Ascending aorta (tissue), 2 donors: Measurements from ENCODE around the gene ATP11A. TPM values are rescaled to one million over a fixed set of nuclear protein-coding genes. Genes with fewer than 3 reads are reported as not detected.

Experiments
- DNase-seq, 2 donors: peaks; one replicate each; pipeline ENCODE4 v3.0.0-alpha.2; 2019; ENCODE audit warnings: low spot score in 2 of 2
- H3K27ac ChIP-seq, 2 donors: fragments of 200-600 bp; sonication (generic); one replicate each; pipeline ENCODE4 v1.5.1; 2016 to 2017; ENCODE audit warnings: mild to moderate bottlenecking in 1 of 2
- H3K27me3 ChIP-seq: fragments of 200-600 bp; sonication (generic); one replicate; pipeline ENCODE4 v1.5.1; 2017
- H3K36me3 ChIP-seq, 2 donors: fragments of 200-600 bp; sonication (generic); one replicate each; pipeline ENCODE4 v1.5.1; 2016
- H3K4me1 ChIP-seq, 2 donors: fragments of 200-600 bp; sonication (generic); one replicate each; pipeline ENCODE4 v1.5.1; 2016 to 2017; ENCODE audit warnings: mild to moderate bottlenecking in 1 of 2
- H3K4me3 ChIP-seq, 2 donors: fragments of 200-600 bp; sonication (generic); one replicate each; pipeline ENCODE4 v1.5.1; 2016 to 2017; ENCODE audit warnings: mild to moderate bottlenecking in 1 of 2
- H3K9me3 ChIP-seq, 2 donors: fragments of 200-600 bp; sonication (generic); one replicate each; pipeline ENCODE4 v1.5.1; 2016
- intact Hi-C: fragments of 100-400 bp; cut with DNase I; formaldehyde crosslinking; loops from one replicate; pipeline ENCODE4 v1.15.1; 2023
- total RNA-seq: library from RNA; depleted of rRNA; stranded (reverse); fragments of >200 nt; gene quantifications from one replicate; pipeline ENCODE4 v1.1.0, GENCODE V29; 2016
- TF ChIP-seq, protein P1 (sequence below), 3 experiments: fragments of 200-600 bp in 2 of 3; fragments of 450-650 bp in 1 of 3; sonication (generic) in 2 of 3; IDR thresholded peaks; one replicate each; pipeline ENCODE4 v1.5.1; 2016 to 2019; ENCODE audit warnings: antibody characterized with exemption in 3 of 3, mild to moderate bottlenecking in 1 of 3, moderate library complexity in 1 of 3

Gene ATP11A
- total RNA-seq, 1 donor from 2014 or later, result 50.1 TPM

DNA sequence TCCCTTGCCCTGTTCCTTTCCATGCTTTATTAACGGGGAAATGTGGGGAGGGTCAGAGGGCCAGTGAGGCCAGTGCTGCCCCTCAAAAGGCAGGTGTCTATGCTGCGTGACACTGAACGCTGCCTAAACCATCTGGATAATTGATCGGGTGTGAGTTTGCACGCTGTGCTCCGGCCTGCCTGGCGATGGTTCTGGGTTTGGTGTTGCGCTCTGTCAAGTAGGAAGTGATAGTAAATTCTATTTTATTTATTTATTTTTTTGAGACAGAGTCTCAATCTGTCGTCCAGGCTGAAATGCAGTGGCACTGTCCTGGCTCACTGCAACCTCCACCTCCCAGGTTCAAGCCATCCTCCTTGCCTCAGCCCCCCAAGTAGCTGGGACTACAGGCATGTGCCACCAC lies 86.5 kb downstream of the ATP11A start:
- TF ChIP-seq, protein P1, sequence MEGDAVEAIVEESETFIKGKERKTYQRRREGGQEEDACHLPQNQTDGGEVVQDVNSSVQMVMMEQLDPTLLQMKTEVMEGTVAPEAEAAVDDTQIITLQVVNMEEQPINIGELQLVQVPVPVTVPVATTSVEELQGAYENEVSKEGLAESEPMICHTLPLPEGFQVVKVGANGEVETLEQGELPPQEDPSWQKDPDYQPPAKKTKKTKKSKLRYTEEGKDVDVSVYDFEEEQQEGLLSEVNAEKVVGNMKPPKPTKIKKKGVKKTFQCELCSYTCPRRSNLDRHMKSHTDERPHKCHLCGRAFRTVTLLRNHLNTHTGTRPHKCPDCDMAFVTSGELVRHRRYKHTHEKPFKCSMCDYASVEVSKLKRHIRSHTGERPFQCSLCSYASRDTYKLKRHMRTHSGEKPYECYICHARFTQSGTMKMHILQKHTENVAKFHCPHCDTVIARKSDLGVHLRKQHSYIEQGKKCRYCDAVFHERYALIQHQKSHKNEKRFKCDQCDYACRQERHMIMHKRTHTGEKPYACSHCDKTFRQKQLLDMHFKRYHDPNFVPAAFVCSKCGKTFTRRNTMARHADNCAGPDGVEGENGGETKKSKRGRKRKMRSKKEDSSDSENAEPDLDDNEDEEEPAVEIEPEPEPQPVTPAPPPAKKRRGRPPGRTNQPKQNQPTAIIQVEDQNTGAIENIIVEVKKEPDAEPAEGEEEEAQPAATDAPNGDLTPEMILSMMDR (IDR thresholded peaks at IDR 0.05), result no peak
- intact Hi-C loops, result no loop called here
- Histone ChIP-seq H3K4me1 (no peaks in the 10 kb centered on the region), H3K27ac (no peak overlapping the region), H3K27me3 (no peaks in the 10 kb centered on the region), H3K36me3 (no peaks in the 10 kb centered on the region), H3K4me3 (no peak overlapping the region), H3K9me3 (no peaks in the 10 kb centered on the region)
- DNase-seq, result peak in 1 of 2 donors; percentile 44

DNA sequence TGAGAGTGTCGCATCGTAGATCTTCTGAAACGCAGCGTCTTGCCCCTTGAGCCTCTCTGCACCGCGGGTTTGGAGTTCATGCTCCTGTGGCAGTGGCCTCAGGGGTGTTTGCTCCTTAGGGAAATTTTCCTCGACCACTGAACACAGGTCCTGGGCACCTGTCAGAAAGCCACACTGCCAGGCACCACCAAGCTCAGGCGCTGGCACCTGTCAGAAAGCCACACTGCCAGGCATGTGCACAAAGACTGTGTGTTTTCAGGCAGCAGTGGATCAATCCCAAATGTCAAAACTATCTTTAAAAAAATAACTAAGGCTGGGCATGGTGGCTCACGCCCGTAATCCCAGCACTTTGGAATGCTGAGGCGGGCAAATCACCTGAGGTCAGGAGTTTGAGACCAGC lies 87.1 kb downstream of the ATP11A start:
- intact Hi-C loops, result no loop called here
- no peak overlapping the region for H3K27ac ChIP-seq
- TF ChIP-seq, protein P1 (IDR thresholded peaks at IDR 0.05), result no peak
- no peaks in the 10 kb centered on the region for H3K36me3 ChIP-seq
- no peak overlapping the region for H3K4me3 ChIP-seq
- no peaks in the 10 kb centered on the region for H3K27me3 ChIP-seq
- no peaks in the 10 kb centered on the region for H3K9me3 ChIP-seq
- no peaks in the 10 kb centered on the region for H3K4me1 ChIP-seq
- peak in 1 of 2 donors; percentile 59 for DNase-seq

DNA sequence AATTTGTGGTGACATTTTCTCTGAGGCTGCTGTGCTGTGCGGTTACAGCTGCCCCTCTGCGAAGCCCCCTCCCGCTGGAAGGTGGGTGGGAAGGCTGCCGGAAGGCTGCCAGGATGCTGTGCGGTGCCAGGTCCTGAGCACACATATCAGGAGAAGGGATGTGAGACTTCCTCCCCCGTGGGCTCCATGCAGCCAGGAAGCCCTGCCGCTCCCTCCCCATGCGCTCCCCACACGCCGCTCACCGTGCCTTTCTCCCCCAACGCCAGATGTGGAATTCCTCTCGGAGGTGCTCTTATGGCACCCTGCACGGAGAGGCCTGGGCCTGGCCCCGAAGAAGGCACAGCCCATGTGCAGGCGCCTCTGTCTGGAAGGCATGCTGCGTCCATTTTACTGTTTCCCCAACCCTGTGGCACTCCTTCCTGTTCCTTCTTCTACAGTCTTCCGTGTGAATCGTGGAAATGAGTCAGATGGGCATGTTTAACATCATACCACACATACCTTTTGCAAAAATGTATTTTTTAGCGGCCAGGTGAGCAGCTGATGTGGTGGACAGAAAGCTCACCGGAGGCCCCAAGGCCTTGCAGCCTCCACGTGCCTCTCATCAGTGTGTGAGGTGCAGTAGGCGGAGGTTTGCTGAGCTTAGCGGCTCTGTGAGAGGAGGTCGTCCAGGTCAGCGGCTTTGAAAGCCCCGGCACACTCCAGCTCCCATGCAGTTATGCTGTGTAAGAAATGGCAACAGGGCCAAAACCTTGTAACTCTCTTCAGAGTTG lies 88.0 kb downstream of the ATP11A start:
- Histone ChIP-seq H3K4me3 (no peak overlapping the region), H3K9me3 (no peaks in the 10 kb centered on the region), H3K27me3 (no peaks in the 10 kb centered on the region), H3K36me3 (no peaks in the 10 kb centered on the region), H3K27ac (no peak overlapping the region), H3K4me1 (no peaks in the 10 kb centered on the region)
- TF ChIP-seq, protein P1 (IDR thresholded peaks at IDR 0.05), result no peak
- DNase-seq, result peak in 1 of 2 donors; percentile 33
- intact Hi-C loops, result no loop called here

GRCh38 chr13:112779856-112780604 lies 90.2 kb downstream of the ATP11A start:
- Histone ChIP-seq H3K27me3 (no peaks in the 10 kb centered on the region), H3K4me3 (no peak overlapping the region), H3K36me3 (peaks cover 0 to 2% of the 10 kb centered on the region in 2 donors), H3K4me1 (no peaks in the 10 kb centered on the region), H3K9me3 (no peaks in the 10 kb centered on the region), H3K27ac (no peak overlapping the region)
- intact Hi-C loops, result no loop called here
- TF ChIP-seq, protein P1 (IDR thresholded peaks at IDR 0.05), result no peak
- DNase-seq, result no peak

- no peak overlapping the region for H3K27ac ChIP-seq
- intact Hi-C loops, result no loop called here
These were observed 91.4 kb downstream of the ATP11A start for GRCh38 chr13:112781287-112781686.

More at GRCh38 chr13:112781287-112781686, 91.4 kb downstream of the ATP11A start:
- TF ChIP-seq, protein P1 (IDR thresholded peaks at IDR 0.05), result no peak
- no peak for DNase-seq
- Histone ChIP-seq H3K4me1 (no peaks in the 10 kb centered on the region), H3K36me3 (peaks cover 0 to 9% of the 10 kb centered on the region in 2 donors), H3K9me3 (no peaks in the 10 kb centered on the region), H3K4me3 (no peak overlapping the region), H3K27me3 (no peaks in the 10 kb centered on the region)
